MM.1S (cell line): Measurements from ENCODE around the gene KCNIP3.

Experiments used
- DNase-seq: peaks from one replicate; pipeline ENCODE4 v3.0.0-alpha.2; 2015
- H2AFZ ChIP-seq: fragments of 300-600 bp; sonication (generic); 2 replicates; pipeline ENCODE4 v1.6.0; 2016; ENCODE audit warnings: antibody characterized with exemption, low read length
- H3F3A ChIP-seq: fragments of 300-600 bp; sonication (generic); 2 replicates; pipeline ENCODE4 v1.6.1; 2016; ENCODE audit warnings: mild to moderate bottlenecking, antibody characterized with exemption, low read length, moderate library complexity, mixed read lengths; ENCODE audit not compliant: insufficient read depth
- H3K27ac ChIP-seq: fragments of 300-600 bp; sonication (generic); 2 replicates; pipeline ENCODE4 v1.5.1; 2016; ENCODE audit warnings: mild to moderate bottlenecking, low read length
- H3K27me3 ChIP-seq: fragments of 300-600 bp; sonication (generic); replicated peaks from 2 replicates; pipeline ENCODE4 v1.6.0; 2016; ENCODE audit warnings: low read length; ENCODE audit not compliant: insufficient read depth
- H3K36me3 ChIP-seq: fragments of 300-600 bp; sonication (generic); replicated peaks from 2 replicates; pipeline ENCODE4 v1.6.1; 2016; ENCODE audit warnings: mild to moderate bottlenecking, low read length, mixed read lengths; ENCODE audit not compliant: insufficient read depth
- H3K4me1 ChIP-seq: fragments of 300-600 bp; sonication (generic); 2 replicates; pipeline ENCODE4 v1.6.1; 2016; ENCODE audit warnings: low read length, mixed read lengths
- H3K4me2 ChIP-seq: fragments of 300-600 bp; sonication (generic); 2 replicates; pipeline ENCODE4 v1.6.0; 2016; ENCODE audit warnings: low read depth, low read length
- H3K4me3 ChIP-seq: fragments of 300-600 bp; sonication (generic); 2 replicates; pipeline ENCODE4 v1.5.1; 2016; ENCODE audit warnings: low read length, mixed read lengths
- H3K79me2 ChIP-seq: fragments of 300-600 bp; sonication (generic); 2 replicates; pipeline ENCODE4 v1.6.1; 2016; ENCODE audit warnings: mixed run types, low read length, mixed read lengths
- H3K9ac ChIP-seq: fragments of 300-600 bp; sonication (generic); 2 replicates; pipeline ENCODE4 v1.6.1; 2016; ENCODE audit warnings: low read length, mixed read lengths
- H3K9me2 ChIP-seq: fragments of 300-600 bp; sonication (generic); replicated peaks from 2 replicates; pipeline ENCODE4 v1.6.1; 2016; ENCODE audit warnings: mild to moderate bottlenecking, low read length, mixed read lengths; ENCODE audit not compliant: insufficient read depth
- H3K9me3 ChIP-seq: fragments of 300-600 bp; sonication (generic); replicated peaks from 2 replicates; pipeline ENCODE4 v1.6.1; 2016; ENCODE audit warnings: mild to moderate bottlenecking, low read length, mixed read lengths; ENCODE audit not compliant: insufficient read depth
- H4K20me1 ChIP-seq: fragments of 300-600 bp; sonication (generic); 2 replicates; pipeline ENCODE4 v1.6.1; 2016; ENCODE audit warnings: mild to moderate bottlenecking, low read length, moderate library complexity, mixed read lengths; ENCODE audit not compliant: insufficient read depth
- EZH2 ChIP-seq: fragments of 300-600 bp; sonication (generic); optimal IDR thresholded peaks from 2 replicates; pipeline ENCODE3; 2017; ENCODE audit warnings: low read depth, mild to moderate bottlenecking, antibody characterized with exemption, low read length, mixed read lengths
- EZH2phosphoT487 ChIP-seq: fragments of 300-600 bp; sonication (generic); IDR thresholded peaks from 2 replicates; pipeline ENCODE4 v1.6.1; 2018; ENCODE audit warnings: antibody characterized with exemption, low read length
- TF ChIP-seq, protein P1 (sequence below): fragments of 300-600 bp; sonication (generic); IDR thresholded peaks from 2 replicates; pipeline ENCODE4 v1.5.1; 2016; ENCODE audit warnings: antibody characterized with exemption, low read length, mixed read lengths

Gene KCNIP3

DNA sequence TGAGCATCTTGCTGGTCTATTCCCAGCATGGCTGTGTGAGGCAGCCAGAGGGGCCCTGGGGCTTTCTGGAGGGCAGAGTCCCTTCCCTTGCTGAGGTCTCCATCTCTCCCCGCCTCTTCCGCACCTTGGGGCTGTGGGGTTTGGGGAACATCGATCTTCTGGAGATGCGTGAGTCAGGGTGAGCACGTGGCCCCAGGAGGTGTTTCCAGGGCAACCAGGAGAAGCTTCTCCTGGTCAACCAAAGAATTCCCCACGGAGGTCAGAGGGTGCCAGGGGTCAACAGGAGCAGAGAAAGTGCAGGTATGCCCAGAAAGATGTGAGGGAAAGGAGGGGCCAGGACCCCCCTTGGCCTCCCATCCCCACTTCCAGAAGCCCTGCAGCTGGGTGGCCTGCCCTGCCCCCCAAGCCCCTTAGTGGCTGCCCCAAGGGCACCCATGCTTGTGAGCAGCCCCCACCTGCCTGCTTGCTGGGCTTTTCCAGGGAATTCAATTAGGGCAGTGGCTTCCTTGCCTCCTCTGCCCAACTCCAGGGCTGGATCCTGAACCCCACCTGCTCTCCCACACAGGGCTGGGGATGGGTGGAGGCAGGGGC is 25.7 kb upstream of the KCNIP3 start:
- TF ChIP-seq, protein P1, sequence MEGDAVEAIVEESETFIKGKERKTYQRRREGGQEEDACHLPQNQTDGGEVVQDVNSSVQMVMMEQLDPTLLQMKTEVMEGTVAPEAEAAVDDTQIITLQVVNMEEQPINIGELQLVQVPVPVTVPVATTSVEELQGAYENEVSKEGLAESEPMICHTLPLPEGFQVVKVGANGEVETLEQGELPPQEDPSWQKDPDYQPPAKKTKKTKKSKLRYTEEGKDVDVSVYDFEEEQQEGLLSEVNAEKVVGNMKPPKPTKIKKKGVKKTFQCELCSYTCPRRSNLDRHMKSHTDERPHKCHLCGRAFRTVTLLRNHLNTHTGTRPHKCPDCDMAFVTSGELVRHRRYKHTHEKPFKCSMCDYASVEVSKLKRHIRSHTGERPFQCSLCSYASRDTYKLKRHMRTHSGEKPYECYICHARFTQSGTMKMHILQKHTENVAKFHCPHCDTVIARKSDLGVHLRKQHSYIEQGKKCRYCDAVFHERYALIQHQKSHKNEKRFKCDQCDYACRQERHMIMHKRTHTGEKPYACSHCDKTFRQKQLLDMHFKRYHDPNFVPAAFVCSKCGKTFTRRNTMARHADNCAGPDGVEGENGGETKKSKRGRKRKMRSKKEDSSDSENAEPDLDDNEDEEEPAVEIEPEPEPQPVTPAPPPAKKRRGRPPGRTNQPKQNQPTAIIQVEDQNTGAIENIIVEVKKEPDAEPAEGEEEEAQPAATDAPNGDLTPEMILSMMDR, result no peak
- no peak for TF ChIP-seq EZH2
- TF ChIP-seq EZH2phosphoT487, result no peak
- no peaks in the 10 kb centered on the region for H3K36me3 ChIP-seq
- H3K9me3 ChIP-seq, result no peaks in the 10 kb centered on the region
- H3K4me3 ChIP-seq, result no peak overlapping the region
- H3K27me3 ChIP-seq, result no peaks in the 10 kb centered on the region
- H4K20me1 ChIP-seq, result no peaks in the 10 kb centered on the region
- no peak overlapping the region for H3K27ac ChIP-seq
- DNase-seq, result no peak
- H3K4me1 ChIP-seq, result no peaks in the 10 kb centered on the region
- H2AFZ ChIP-seq, result no peak overlapping the region
- no peak overlapping the region for H3K4me2 ChIP-seq
- no peaks in the 10 kb centered on the region for H3K79me2 ChIP-seq
- no peaks in the 10 kb centered on the region for H3K9me2 ChIP-seq
- H3F3A ChIP-seq, result no peaks in the 10 kb centered on the region
- no peak overlapping the region for H3K9ac ChIP-seq

DNA sequence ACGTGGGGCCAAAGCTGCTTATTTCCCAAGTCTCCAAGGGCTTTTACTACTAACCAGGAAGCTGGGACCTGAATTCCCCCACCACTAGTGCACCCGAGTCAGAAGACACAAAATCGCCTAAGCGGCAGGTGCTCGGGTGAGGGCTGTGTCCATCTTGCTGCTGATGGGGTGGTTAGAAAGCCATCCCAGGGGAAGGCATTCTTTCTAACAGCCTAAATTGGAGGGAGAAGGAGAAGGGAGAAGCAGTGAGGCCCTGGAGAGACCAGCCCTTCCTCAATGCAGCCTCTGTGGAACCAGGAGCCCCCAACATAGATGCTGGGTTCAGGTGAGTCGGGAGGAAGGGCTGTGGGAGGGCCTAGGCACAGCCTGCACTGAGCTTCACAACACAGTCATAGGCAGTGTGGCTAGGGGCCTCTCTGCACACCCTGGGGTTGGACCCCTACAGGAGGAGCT is 24.8 kb upstream of the KCNIP3 start:
- Histone ChIP-seq H3F3A (no peaks in the 10 kb centered on the region), H3K9me2 (no peaks in the 10 kb centered on the region), H3K27me3 (no peaks in the 10 kb centered on the region), H3K4me2 (no peak overlapping the region), H3K4me3 (no peak overlapping the region), H3K27ac (no peak overlapping the region), H3K9ac (no peak overlapping the region), H4K20me1 (no peaks in the 10 kb centered on the region), H3K79me2 (no peaks in the 10 kb centered on the region), H3K4me1 (no peaks in the 10 kb centered on the region), H2AFZ (no peak overlapping the region), H3K9me3 (no peaks in the 10 kb centered on the region), H3K36me3 (no peaks in the 10 kb centered on the region)
- DNase-seq, result no peak
- TF ChIP-seq EZH2, result no peak
- TF ChIP-seq EZH2phosphoT487, result no peak
- TF ChIP-seq, protein P1, result no peak

DNA sequence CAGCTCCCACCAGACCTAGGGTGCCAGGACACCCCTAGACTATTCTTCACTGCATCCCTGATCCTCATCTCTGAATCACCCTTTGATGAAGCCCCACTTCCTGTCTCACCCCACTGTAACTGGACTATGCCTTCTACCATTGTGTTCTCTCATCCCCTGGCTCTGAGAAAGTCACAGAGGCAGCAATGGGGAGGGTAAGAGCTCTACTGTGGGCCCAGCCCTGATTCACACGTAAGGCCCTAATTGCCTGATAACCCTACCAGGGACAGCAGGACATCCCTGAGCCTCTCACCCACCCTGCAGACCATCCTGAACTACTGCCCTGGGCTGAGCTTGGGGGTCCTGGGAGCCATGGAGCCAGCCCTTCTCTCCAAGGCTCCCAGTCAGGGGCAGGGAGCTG is 24.4 kb upstream of the KCNIP3 start:
- Histone ChIP-seq H3K4me1 (no peaks in the 10 kb centered on the region), H3K36me3 (no peaks in the 10 kb centered on the region), H3K9me3 (no peaks in the 10 kb centered on the region), H4K20me1 (no peaks in the 10 kb centered on the region), H3K79me2 (no peaks in the 10 kb centered on the region), H3K4me2 (no peak overlapping the region), H3K9ac (no peak overlapping the region), H3K9me2 (no peaks in the 10 kb centered on the region), H2AFZ (no peak overlapping the region), H3K27me3 (no peaks in the 10 kb centered on the region), H3K27ac (no peak overlapping the region), H3F3A (no peaks in the 10 kb centered on the region), H3K4me3 (no peak overlapping the region)
- no peak for TF ChIP-seq EZH2phosphoT487
- no peak for TF ChIP-seq EZH2
- TF ChIP-seq, protein P1, result no peak
- no peak for DNase-seq
